GM12872 (cell line): ENCODE measurements around the gene LMNTD1.

ENCODE experiments used
- TF ChIP-seq, protein P1 (sequence below): IDR thresholded peaks from 3 replicates; pipeline ENCODE4 v1.5.1; 2011; ENCODE audit warnings: low read depth, mild to moderate bottlenecking, low read length, moderate library complexity; ENCODE audit not compliant: insufficient read depth

The LMNTD1 gene

DNA sequence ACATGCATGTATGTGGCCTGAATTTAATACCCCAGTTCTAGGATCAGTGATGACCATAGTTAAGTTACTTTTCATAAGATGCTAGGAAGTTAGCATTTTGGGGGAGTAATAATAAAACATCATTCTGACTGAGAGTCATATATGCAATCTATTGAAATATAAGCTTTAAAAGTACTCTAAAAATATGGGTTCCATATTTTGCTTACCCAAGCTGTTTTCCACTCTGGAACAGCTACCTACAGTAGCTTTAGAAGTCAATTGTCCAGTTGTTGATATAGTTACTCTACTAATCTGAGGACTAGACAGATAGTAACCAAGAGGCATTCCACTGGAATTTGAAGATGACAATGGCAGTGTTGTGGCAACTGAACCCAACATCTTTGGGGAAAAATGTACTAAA, 4.0 kb downstream of the LMNTD1 start:
- TF ChIP-seq, protein P1, sequence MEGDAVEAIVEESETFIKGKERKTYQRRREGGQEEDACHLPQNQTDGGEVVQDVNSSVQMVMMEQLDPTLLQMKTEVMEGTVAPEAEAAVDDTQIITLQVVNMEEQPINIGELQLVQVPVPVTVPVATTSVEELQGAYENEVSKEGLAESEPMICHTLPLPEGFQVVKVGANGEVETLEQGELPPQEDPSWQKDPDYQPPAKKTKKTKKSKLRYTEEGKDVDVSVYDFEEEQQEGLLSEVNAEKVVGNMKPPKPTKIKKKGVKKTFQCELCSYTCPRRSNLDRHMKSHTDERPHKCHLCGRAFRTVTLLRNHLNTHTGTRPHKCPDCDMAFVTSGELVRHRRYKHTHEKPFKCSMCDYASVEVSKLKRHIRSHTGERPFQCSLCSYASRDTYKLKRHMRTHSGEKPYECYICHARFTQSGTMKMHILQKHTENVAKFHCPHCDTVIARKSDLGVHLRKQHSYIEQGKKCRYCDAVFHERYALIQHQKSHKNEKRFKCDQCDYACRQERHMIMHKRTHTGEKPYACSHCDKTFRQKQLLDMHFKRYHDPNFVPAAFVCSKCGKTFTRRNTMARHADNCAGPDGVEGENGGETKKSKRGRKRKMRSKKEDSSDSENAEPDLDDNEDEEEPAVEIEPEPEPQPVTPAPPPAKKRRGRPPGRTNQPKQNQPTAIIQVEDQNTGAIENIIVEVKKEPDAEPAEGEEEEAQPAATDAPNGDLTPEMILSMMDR, result no peak

DNA sequence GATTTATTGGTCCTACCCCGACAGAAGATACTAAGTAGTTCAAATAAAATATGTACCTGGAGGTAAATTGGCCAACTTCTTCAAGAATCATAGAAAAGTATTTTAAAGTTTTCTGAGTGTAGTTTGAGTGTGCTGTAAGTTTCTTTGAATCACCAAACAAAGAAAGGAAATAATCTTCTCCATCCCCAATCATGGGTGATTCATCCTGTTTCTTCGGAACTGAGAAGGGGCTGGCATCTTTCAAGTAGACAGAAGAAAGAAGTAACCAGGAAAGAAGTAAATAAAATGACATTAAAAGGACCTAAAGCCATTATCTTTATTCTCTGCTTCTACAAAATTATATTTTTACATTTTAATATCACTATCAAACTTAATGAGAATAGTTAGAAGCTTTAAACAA, 6.8 kb downstream of the LMNTD1 start:
- TF ChIP-seq, protein P1, result no peak

DNA sequence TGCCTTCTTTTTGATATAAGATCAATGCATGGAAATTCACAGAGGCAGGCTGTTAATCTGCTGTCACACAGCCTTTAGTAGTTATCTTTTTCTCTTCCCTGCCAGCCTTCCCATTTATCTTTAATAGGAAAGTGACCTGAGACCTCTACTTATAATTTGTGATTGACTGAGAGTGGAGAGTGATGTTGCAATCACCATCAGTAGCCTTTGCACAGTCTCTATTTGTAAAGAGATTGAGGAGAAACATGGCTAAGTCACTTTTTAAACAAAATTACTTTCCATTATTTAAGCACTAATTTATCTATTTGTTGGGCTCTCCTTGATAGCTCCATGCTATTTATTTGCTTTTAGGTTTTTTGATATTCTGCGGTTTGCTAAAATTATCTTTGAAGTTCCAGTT, 19.9 kb downstream of the LMNTD1 start:
- TF ChIP-seq, protein P1, result no peak

DNA sequence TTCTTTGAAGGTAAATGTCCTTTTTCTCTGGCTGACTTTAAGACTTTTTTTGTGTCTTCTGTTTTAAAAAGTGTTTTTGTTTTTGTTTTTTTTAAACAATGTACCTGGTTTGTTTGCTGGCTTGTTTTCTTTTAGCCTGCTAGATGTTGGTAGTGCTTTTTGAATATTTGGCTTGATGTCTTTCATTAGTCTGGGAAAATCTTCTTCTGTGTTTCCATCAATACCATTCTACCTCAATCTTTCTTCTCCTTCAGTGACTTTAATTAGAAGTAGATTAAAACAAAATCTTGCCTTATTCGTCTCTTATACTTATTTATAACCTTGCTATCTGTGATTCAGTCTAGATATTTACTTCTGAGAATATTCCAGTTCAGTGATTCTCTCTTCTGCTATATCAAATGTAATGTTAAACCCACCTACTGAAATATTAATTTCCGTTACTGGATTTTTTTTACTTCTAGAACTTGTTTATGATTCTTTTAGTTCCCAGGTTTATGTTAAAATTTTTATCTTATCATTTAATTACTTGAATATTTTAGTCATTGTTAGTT, 21.5 kb downstream of the LMNTD1 start:
- TF ChIP-seq, protein P1, result no peak

DNA sequence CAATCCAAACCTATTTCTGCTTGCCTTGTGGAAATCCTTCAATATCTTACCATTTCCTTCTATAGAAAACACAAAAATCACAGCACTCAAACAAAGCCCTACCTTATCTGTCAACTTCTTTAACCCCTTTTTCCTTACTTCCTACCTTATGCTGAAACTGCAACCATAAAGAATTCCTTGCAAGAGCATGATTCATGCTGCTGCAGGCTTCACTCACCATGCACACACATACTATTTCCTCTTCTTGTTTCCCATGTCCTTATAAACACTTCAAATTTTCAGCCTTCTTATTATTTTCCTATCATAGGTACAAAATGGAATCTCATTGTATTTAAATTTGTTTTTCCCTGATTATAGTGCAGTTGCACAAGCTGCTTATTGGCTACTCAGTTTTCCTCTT, 23.3 kb downstream of the LMNTD1 start:
- TF ChIP-seq, protein P1, result no peak

DNA sequence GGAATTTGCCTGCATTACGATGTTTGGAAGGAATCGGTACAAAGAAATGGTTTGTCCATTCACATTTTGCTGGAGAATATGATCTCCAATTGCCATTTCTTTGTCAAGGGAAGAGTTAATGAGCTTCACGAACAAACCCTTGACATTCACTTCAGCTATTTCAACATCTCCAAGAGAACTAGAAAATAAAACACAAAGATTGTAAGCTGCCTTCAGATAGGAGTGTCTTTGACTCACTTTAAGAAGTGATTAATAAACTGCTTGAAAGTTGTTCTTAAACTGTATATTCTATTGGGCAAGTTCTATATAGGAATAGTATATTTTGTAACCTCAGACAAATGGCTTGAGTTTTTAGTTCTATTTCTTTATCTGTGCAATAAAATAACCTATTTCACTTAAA, 26.3 kb downstream of the LMNTD1 start:
- TF ChIP-seq, protein P1, result no peak

DNA sequence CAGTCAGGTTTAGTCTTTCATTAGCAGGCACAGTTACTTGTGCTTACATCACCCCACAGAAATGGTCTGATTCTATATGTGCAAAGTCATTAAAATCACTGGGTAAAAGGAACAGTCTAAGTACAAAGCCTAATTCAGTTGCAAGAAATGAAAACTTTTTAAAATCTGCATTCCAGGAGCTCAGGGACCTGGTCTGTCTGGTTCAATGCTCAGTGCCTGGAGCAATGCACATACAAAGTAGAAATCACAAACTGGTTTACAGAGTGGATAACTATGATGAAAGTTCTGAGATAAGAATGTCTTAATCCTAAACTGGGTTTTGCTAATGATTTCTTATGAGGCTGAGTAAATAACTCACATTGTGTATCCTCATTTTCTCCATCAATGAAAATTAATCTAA, 28.7 kb downstream of the LMNTD1 start:
- TF ChIP-seq, protein P1, result no peak

DNA sequence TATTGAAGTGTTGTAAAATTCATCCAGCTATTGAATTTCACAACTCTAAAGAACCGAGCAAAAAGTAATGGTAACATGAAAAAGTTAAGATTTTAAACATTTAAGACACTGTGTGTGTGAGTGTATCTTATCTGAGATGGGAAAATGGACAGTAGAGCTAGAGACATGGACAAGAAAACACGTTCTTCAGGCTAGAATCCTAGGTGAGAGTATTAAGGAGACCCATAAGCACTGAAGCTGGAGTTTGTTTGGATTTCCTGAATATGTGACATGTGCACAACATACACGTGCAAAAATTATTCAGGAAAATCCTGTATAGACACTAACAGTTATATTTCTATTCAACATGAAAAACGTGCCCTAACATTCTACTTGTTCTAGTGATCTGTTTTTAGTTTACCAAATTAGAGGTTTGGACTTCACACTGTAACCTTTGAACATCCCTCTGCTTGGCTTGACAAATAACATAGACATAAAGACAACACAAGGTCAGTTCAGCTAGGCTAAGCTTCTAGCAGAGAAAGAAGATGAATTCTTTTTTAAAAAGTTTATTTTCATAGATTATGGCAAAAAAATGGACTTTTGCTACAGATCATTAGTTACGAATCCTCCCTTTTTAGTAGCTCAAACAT, 31.3 kb downstream of the LMNTD1 start:
- TF ChIP-seq, protein P1, result no peak
